HG02798 (cell line): Measurements from ENCODE around the gene CMC1.
"Not testable (repeated sequence)": the region's sequence is repeated elsewhere in the genome, so short reads cannot be mapped to it uniquely, and the experiment has no call there.

Experiments used
- ATAC-seq: cut with Tn5 transposase; IDR thresholded peaks from one replicate; pipeline ENCODE4 v1.9.1; 2021; ENCODE audit warnings: mild to moderate bottlenecking; ENCODE audit not compliant: unreplicated experiment, poor library complexity

Gene CMC1

GRCh38 chr3:28243424-28244106, 2.1 kb downstream of the CMC1 start:
- no peak for ATAC-seq

GRCh38 chr3:28244491-28244890, 3.1 kb downstream of the CMC1 start:
- ATAC-seq, result no peak

- ATAC-seq, result no peak
Observed at GRCh38 chr3:28247286-28247685, 5.9 kb downstream of the CMC1 start.

GRCh38 chr3:28250999-28251398, 9.6 kb downstream of the CMC1 start:
- ATAC-seq, result no peak

GRCh38 chr3:28252001-28252431, 10.6 kb downstream of the CMC1 start:
- ATAC-seq, result no peak

- no peak for ATAC-seq
Observed at GRCh38 chr3:28253040-28253715, 11.8 kb downstream of the CMC1 start.

GRCh38 chr3:28262001-28262400, 20.6 kb downstream of the CMC1 start:
- no peak for ATAC-seq

- ATAC-seq, result no peak
Observed at GRCh38 chr3:28265641-28266040, 24.2 kb downstream of the CMC1 start.

GRCh38 chr3:28267984-28268849, 26.8 kb downstream of the CMC1 start:
- no peak for ATAC-seq

- ATAC-seq, result no peak
Observed at GRCh38 chr3:28268989-28269388, 27.6 kb downstream of the CMC1 start.

GRCh38 chr3:28269884-28270283, 28.5 kb downstream of the CMC1 start:
- ATAC-seq, result not testable (repeated sequence)

GRCh38 chr3:28273837-28274236, 32.4 kb downstream of the CMC1 start:
- ATAC-seq, result no peak

- ATAC-seq, result no peak
Observed at GRCh38 chr3:28278918-28279317, 37.5 kb downstream of the CMC1 start.

- ATAC-seq, result no peak
Observed at GRCh38 chr3:28279770-28280169, 38.4 kb downstream of the CMC1 start.

- no peak for ATAC-seq
Observed at GRCh38 chr3:28280781-28281180, 39.4 kb downstream of the CMC1 start.

GRCh38 chr3:28286595-28286994, 45.2 kb downstream of the CMC1 start:
- peak; percentile 92 for ATAC-seq

- ATAC-seq, result no peak
Observed at GRCh38 chr3:28287046-28287445, 45.6 kb downstream of the CMC1 start.

GRCh38 chr3:28290863-28291300, 49.5 kb downstream of the CMC1 start:
- ATAC-seq, result no peak

- no peak for ATAC-seq
Observed at GRCh38 chr3:28291577-28291976, 50.2 kb downstream of the CMC1 start.

GRCh38 chr3:28292622-28293021, 51.2 kb downstream of the CMC1 start:
- no peak for ATAC-seq
